Hepatocyte (in vitro differentiated cells): ENCODE measurements around the gene SULT6B1. TPM values are rescaled to one million over a fixed set of nuclear protein-coding genes. Genes with fewer than 3 reads are reported as not detected.

Source experiments
- DNase-seq: peaks from one replicate; pipeline ENCODE4 v3.0.0-alpha.2; 2016; ENCODE audit warnings: low spot score
- H2AFZ ChIP-seq: fragments of 200-600 bp; sonication (generic); 2 replicates; pipeline ENCODE4 v1.6.0; 2016; ENCODE audit warnings: antibody characterized with exemption, mild to moderate bottlenecking
- H3K27ac ChIP-seq: fragments of 200-600 bp; sonication (generic); 2 replicates; pipeline ENCODE4 v1.5.1; 2016; ENCODE audit warnings: mild to moderate bottlenecking
- H3K27me3 ChIP-seq: fragments of 200-600 bp; sonication (generic); 2 replicates; pipeline ENCODE4 v1.6.1; 2016
- H3K36me3 ChIP-seq: fragments of 200-600 bp; sonication (generic); replicated peaks from 2 replicates; pipeline ENCODE4 v1.5.1; 2016; ENCODE audit warnings: low read depth; ENCODE audit not compliant: insufficient read depth
- H3K4me1 ChIP-seq: fragments of 200-600 bp; sonication (generic); 2 replicates; pipeline ENCODE4 v1.5.1; 2016; ENCODE audit warnings: mild to moderate bottlenecking, moderate library complexity; ENCODE audit not compliant: insufficient read depth
- H3K4me2 ChIP-seq: fragments of 200-600 bp; sonication (generic); 2 replicates; pipeline ENCODE4 v1.6.0; 2016
- H3K4me3 ChIP-seq: fragments of 200-600 bp; sonication (generic); 2 replicates; pipeline ENCODE4 v1.5.1; 2016; ENCODE audit warnings: mild to moderate bottlenecking
- H3K79me2 ChIP-seq: fragments of 200-600 bp; sonication (generic); 2 replicates; pipeline ENCODE4 v1.6.0; 2017; ENCODE audit warnings: mild to moderate bottlenecking
- H3K9me2 ChIP-seq: fragments of 200-600 bp; sonication (generic); replicated peaks from 2 replicates; pipeline ENCODE4 v1.6.0; 2017; ENCODE audit warnings: mild to moderate bottlenecking; ENCODE audit not compliant: insufficient read depth
- H3K9me3 ChIP-seq: fragments of 200-600 bp; sonication (generic); 2 replicates; pipeline ENCODE4 v1.5.1; 2016; ENCODE audit warnings: low read depth, mild to moderate bottlenecking
- H4K20me1 ChIP-seq: fragments of 200-600 bp; sonication (generic); 2 replicates; pipeline ENCODE4 v1.6.0; 2016; ENCODE audit warnings: mild to moderate bottlenecking; ENCODE audit not compliant: insufficient read depth, poor library complexity, severe bottlenecking
- EZH2 ChIP-seq: fragments of 200-600 bp; sonication (generic); IDR thresholded peaks from 2 replicates; pipeline ENCODE4 v1.6.1; 2016; ENCODE audit warnings: antibody characterized with exemption, mild to moderate bottlenecking, borderline replicate concordance
- EZH2phosphoT487 ChIP-seq: fragments of 200-600 bp; sonication (generic); IDR thresholded peaks from one replicate; pipeline ENCODE4 v1.6.1; 2018; ENCODE audit warnings: antibody characterized with exemption, mild to moderate bottlenecking, low read depth, moderate library complexity; ENCODE audit not compliant: unreplicated experiment, severe bottlenecking
- WGBS: methylation state at CpG from one replicate; pipeline ENCODE4 v1.1.6; 2016; ENCODE audit warnings: low lambda C conversion rate; ENCODE audit errors: missing lambda C conversion rate; 5-methylcytosine and 5-hydroxymethylcytosine counted together
- polyA plus RNA-seq: library from polyadenylated mRNA; unstranded; fragments of >200 nt; fragmentation: Nextera tagmentation; extraction: Ambion mirVana; gene quantifications from 2 replicates; pipeline ENCODE4 v1.2.1, GENCODE V29; 2016
- total RNA-seq: library from RNA; depleted of rRNA; stranded (reverse); fragments of >200 nt; gene quantifications from 2 replicates; pipeline ENCODE4 v1.2.3, GENCODE V29; 2014
- TF ChIP-seq, protein P1 (sequence below): fragments of 200-600 bp; sonication (generic); IDR thresholded peaks from 2 replicates; pipeline ENCODE4 v1.5.1; 2016; ENCODE audit warnings: antibody characterized with exemption, mild to moderate bottlenecking; ENCODE audit not compliant: poor library complexity

The SULT6B1 gene
- total and polyA plus RNA-seq, 2 experiments from 2014 or later = not detected

DNA sequence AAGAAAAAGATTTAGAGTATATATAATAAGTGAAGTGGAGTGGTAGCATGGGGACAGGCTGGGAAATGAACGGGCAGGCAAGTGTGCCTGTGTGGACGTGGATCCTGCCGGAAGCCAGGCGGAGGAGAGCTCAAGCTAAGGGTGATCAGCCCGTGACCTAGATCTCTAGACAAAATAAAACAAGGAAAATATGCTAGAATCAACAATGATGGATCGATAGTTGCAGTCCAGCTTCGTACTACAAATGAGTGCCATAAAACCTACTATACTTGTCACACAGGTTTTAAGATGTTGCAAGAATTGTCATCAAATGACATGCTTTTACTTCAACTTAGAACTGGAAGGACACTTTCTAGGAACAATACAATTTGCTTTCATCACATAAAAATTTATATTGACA lies 40.1 kb downstream of the SULT6B1 start:
- no peak for DNase-seq
- Histone ChIP-seq H3K27ac (no peak overlapping the region), H3K4me3 (no peak overlapping the region), H3K4me1 (no peaks in the 10 kb centered on the region), H3K27me3 (no peaks in the 10 kb centered on the region), H3K36me3 (no peaks in the 10 kb centered on the region), H2AFZ (no peak overlapping the region), H3K9me3 (no peaks in the 10 kb centered on the region), H4K20me1 (peaks cover 9% of the 10 kb centered on the region), H3K4me2 (no peak overlapping the region), H3K9me2 (no peaks in the 10 kb centered on the region), H3K79me2 (peaks cover 50% of the 10 kb centered on the region)
- 83% methylated on average over 7 of the region's 7 CpGs for WGBS
- TF ChIP-seq EZH2phosphoT487 = no peak

DNA sequence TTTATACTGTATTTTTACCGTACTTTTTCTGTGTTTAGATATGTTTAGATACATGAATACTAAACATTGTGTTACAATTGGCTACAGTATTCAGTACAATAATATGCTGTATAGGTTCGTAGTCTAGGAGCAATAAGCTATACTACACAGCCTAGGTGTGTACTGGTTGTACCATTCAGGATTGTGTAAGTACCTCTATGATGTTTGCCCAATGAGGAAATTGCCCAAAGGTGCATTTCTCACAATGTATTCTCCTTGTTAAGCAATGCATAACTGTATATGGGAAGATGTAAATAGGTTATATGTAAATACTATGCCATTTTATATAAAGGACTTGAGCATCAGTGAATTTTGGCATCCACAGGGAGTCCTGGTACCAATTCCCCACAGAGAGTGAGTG lies 42.4 kb downstream of the SULT6B1 start:
- H3K27me3 ChIP-seq = no peaks in the 10 kb centered on the region
- peaks cover 32% of the 10 kb centered on the region for H3K79me2 ChIP-seq
- no peaks in the 10 kb centered on the region for H3K9me2 ChIP-seq
- H3K4me1 ChIP-seq = no peaks in the 10 kb centered on the region
- peaks cover 9% of the 10 kb centered on the region for H4K20me1 ChIP-seq
- no peak for DNase-seq
- H3K4me3 ChIP-seq = no peak overlapping the region
- H3K36me3 ChIP-seq = no peaks in the 10 kb centered on the region
- no peak overlapping the region for H3K4me2 ChIP-seq
- no peak overlapping the region for H2AFZ ChIP-seq
- TF ChIP-seq EZH2 (no peak), EZH2phosphoT487 (no peak)
- TF ChIP-seq, protein P1, sequence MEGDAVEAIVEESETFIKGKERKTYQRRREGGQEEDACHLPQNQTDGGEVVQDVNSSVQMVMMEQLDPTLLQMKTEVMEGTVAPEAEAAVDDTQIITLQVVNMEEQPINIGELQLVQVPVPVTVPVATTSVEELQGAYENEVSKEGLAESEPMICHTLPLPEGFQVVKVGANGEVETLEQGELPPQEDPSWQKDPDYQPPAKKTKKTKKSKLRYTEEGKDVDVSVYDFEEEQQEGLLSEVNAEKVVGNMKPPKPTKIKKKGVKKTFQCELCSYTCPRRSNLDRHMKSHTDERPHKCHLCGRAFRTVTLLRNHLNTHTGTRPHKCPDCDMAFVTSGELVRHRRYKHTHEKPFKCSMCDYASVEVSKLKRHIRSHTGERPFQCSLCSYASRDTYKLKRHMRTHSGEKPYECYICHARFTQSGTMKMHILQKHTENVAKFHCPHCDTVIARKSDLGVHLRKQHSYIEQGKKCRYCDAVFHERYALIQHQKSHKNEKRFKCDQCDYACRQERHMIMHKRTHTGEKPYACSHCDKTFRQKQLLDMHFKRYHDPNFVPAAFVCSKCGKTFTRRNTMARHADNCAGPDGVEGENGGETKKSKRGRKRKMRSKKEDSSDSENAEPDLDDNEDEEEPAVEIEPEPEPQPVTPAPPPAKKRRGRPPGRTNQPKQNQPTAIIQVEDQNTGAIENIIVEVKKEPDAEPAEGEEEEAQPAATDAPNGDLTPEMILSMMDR = no peak
- H3K9me3 ChIP-seq = no peaks in the 10 kb centered on the region
- 91% methylated on average over 2 of the region's 2 CpGs for WGBS
- H3K27ac ChIP-seq = no peak overlapping the region

DNA sequence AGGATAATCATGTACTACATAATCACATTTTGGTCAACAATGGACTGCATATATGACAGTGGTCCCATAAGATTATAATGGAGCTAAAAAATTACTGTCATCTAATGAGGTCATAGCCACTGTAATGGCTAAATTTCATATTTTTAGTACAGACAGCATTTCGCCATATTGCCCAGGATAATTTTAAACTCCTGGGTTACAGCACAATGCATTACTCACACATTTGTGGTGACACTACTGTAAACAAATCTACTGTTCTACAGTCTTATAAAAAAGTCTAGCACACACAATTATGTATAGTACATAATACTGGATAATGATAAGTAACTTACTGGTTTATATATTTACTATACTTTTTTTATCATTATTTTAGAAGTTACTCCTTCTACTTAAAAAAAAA lies 44.5 kb downstream of the SULT6B1 start:
- Histone ChIP-seq H2AFZ (no peak overlapping the region), H3K27me3 (no peaks in the 10 kb centered on the region), H3K79me2 (peaks cover 18% of the 10 kb centered on the region), H3K4me3 (no peak overlapping the region), H3K9me2 (no peaks in the 10 kb centered on the region), H3K27ac (no peak overlapping the region), H3K9me3 (no peaks in the 10 kb centered on the region), H3K4me2 (no peak overlapping the region), H3K36me3 (no peaks in the 10 kb centered on the region), H3K4me1 (no peaks in the 10 kb centered on the region), H4K20me1 (peaks cover 2% of the 10 kb centered on the region)
- no peak for DNase-seq
- 94% methylated on average over 1 of the region's 1 CpG for WGBS
- TF ChIP-seq, protein P1 = no peak
- TF ChIP-seq EZH2 = no peak
- no peak for TF ChIP-seq EZH2phosphoT487

DNA sequence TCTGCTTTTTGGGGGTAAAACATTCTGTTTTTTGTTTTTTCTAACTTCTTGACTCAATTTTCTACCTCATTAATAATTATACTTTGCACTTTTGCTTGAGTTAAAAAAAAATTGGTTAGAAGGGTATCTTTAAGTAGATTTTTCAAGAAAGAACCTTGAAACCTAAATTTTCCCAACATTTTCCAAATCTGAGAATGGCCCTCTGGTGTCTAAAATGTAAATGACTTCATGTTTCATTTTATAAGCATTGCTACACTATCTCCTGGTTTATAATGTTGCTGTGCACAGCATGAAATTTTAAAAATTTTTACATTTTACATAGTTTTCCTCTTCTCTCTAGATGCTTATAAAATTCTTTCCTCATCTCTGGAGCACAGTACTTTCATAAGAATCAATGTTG lies 45.9 kb downstream of the SULT6B1 start:
- no peaks in the 10 kb centered on the region for H4K20me1 ChIP-seq
- no peak for DNase-seq
- H3K27me3 ChIP-seq = no peaks in the 10 kb centered on the region
- no peaks in the 10 kb centered on the region for H3K4me1 ChIP-seq
- H3K4me2 ChIP-seq = no peak overlapping the region
- no peaks in the 10 kb centered on the region for H3K9me2 ChIP-seq
- H3K79me2 ChIP-seq = peaks cover 5% of the 10 kb centered on the region
- TF ChIP-seq EZH2phosphoT487 (no peak), EZH2 (no peak)
- TF ChIP-seq, protein P1 = no peak
- H3K36me3 ChIP-seq = no peaks in the 10 kb centered on the region
- H3K4me3 ChIP-seq = no peak overlapping the region
- no peak overlapping the region for H2AFZ ChIP-seq
- H3K27ac ChIP-seq = no peak overlapping the region
- H3K9me3 ChIP-seq = no peaks in the 10 kb centered on the region
